ENCODE results near the gene TBX15.

- TF ChIP-seq EZH2 (IDR thresholded peaks at IDR 0.05; ENCODE audit: borderline replicate concordance, low read depth, low read length, severe bottlenecking) = no peak
- TF ChIP-seq CTCF (IDR thresholded peaks at IDR 0.05; ENCODE audit: borderline replicate concordance, extremely low read depth, low read length, poor library complexity, severe bottlenecking) = no peak
These were observed 4.2 kb upstream of the TBX15 start for GRCh38 chr1:118992237-118992825.

Data from DND-41 (cell line).